ENCODE data around the gene PPIAL4G. TPM values are rescaled to one million over a fixed set of nuclear protein-coding genes. Genes with fewer than 3 reads are reported as not detected.
"Not testable (repeated sequence)": the region's sequence is repeated elsewhere in the genome, so short reads cannot be mapped to it uniquely, and the experiment has no call there.

PPIAL4G gene
- total and polyA plus RNA-seq, 2 donors (not counting 3 experiments of a cell fraction or from before 2014, with no cell fraction given): not detected

DNA sequence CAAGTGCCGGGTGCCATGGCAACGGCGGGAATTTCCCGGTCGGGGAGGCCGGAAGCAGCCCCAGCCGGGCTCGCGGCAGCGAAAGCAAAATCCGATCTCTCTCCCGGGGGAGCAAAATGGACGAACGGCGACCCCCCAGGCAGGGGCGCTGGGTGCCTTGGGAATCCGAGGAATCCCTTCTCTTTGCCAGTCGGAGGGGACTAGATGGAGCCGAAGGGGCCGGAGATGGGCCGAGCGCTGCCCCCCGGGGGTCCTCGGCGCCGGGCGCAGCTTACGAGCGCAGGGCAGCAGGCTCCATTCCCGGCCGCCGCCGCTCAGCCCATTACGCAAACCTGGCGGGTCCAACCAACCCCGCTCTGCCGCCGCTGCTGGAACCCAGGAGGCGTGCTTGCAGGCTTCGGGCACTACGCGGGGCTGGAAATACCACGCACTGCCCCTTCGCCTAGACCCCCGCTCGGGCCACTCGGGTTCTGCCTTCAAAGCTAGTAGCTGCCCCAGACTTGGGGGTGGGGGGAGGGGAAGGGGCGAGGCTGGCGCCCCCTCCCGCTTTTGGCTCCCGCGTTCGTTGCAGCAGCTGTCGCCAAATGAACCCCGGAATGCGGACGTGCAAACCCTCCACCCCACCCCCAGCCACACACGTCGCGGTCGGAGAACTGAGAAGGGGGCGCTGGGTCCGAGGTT is 24.1 kb downstream of the PPIAL4G start:
- POLR2A ChIA-PET; CTCF ChIA-PET; H4K20me1 ChIP-seq (replicated peaks; ENCODE audit: control insufficient read depth, extremely low read depth, insufficient read depth, low read length); FAIRE-seq; H3K4me1 ChIP-seq (ENCODE audit: control insufficient read depth, extremely low read depth, insufficient read depth, low read length); H3K36me3 ChIP-seq (ENCODE audit: control insufficient read depth in 2 of 2, extremely low read depth in 1 of 2, insufficient read depth in 2 of 2, low read length in 2 of 2); H3K27me3 ChIP-seq (ENCODE audit: control insufficient read depth in 2 of 2, insufficient read depth in 2 of 2, low read length in 2 of 2); BruUV-seq (replicated peaks); H3K9me1 ChIP-seq (replicated peaks; ENCODE audit: control insufficient read depth, extremely low read depth, insufficient read depth, low read length); intact Hi-C loops (cut with micrococcal nuclease); H3K9ac ChIP-seq (replicated peaks; ENCODE audit: extremely low read depth, insufficient read depth, low read length); H2AFZ ChIP-seq (ENCODE audit: low read depth, low read length); dilution Hi-C loops (cut with MboI; ENCODE audit: extremely low pct_ligation_motif_present, low sequenced_read_pairs); H3K9me3 ChIP-seq (replicated peaks; ENCODE audit: control insufficient read depth, insufficient read depth, low read length); H3K79me2 ChIP-seq (ENCODE audit: control insufficient read depth, insufficient read depth, low read length): not testable (repeated sequence)
- Histone ChIP-seq H3K4me3 (replicated peaks in 1 of 3; ENCODE audit: insufficient read depth in 1 of 3, low read depth in 1 of 3, low read length in 3 of 3) (peak overlapping the region; percentile 32 to 50 (median 39)), H3K4me2 (ENCODE audit: insufficient read depth, low read length) (peak overlapping the region; percentile 31), H3K27ac (ENCODE audit: insufficient read depth, low read depth, low read length) (peak overlapping the region; percentile 3)
- peak; percentile 19 for DNase-seq (ENCODE audit: low read depth, low spot score)

- TSS peak; percentile 23 for BruUV-seq (replicated peaks)
- CTCF ChIA-PET; FAIRE-seq; DNase-seq (ENCODE audit: low read depth, low spot score); H3K27ac ChIP-seq (ENCODE audit: insufficient read depth, low read depth, low read length); H4K20me1 ChIP-seq (replicated peaks; ENCODE audit: control insufficient read depth, extremely low read depth, insufficient read depth, low read length); H3K27me3 ChIP-seq (ENCODE audit: control insufficient read depth in 2 of 2, insufficient read depth in 2 of 2, low read length in 2 of 2); H3K9me1 ChIP-seq (replicated peaks; ENCODE audit: control insufficient read depth, extremely low read depth, insufficient read depth, low read length); H2AFZ ChIP-seq (ENCODE audit: low read depth, low read length); dilution Hi-C loops (cut with MboI; ENCODE audit: extremely low pct_ligation_motif_present, low sequenced_read_pairs); POLR2A ChIA-PET; H3K9ac ChIP-seq (replicated peaks; ENCODE audit: extremely low read depth, insufficient read depth, low read length); H3K9me3 ChIP-seq (replicated peaks; ENCODE audit: control insufficient read depth, insufficient read depth, low read length); H3K36me3 ChIP-seq (ENCODE audit: control insufficient read depth in 2 of 2, extremely low read depth in 1 of 2, insufficient read depth in 2 of 2, low read length in 2 of 2); H3K4me1 ChIP-seq (ENCODE audit: control insufficient read depth, extremely low read depth, insufficient read depth, low read length); intact Hi-C loops (cut with micrococcal nuclease); H3K79me2 ChIP-seq (ENCODE audit: control insufficient read depth, insufficient read depth, low read length): not testable (repeated sequence)
- Histone ChIP-seq H3K4me2 (ENCODE audit: insufficient read depth, low read length) (peak overlapping the region; percentile 36), H3K4me3 (replicated peaks in 1 of 3; ENCODE audit: insufficient read depth in 1 of 3, low read depth in 1 of 3, low read length in 3 of 3) (peak overlapping the region in 1 of 3 experiments; percentile 7)
Measured at GRCh38 chr1:148458398-148458797, 24.7 kb downstream of the PPIAL4G start.

GRCh38 chr1:148452845-148453244 is 30.3 kb downstream of the PPIAL4G start:
- H2AFZ ChIP-seq (ENCODE audit: low read depth, low read length); H3K4me1 ChIP-seq (ENCODE audit: control insufficient read depth, extremely low read depth, insufficient read depth, low read length); intact Hi-C loops (cut with micrococcal nuclease); H3K9ac ChIP-seq (replicated peaks; ENCODE audit: extremely low read depth, insufficient read depth, low read length); H3K9me3 ChIP-seq (replicated peaks; ENCODE audit: control insufficient read depth, insufficient read depth, low read length); H3K79me2 ChIP-seq (ENCODE audit: control insufficient read depth, insufficient read depth, low read length); dilution Hi-C loops (cut with MboI; ENCODE audit: extremely low pct_ligation_motif_present, low sequenced_read_pairs); BruUV-seq (replicated peaks); DNase-seq (ENCODE audit: low read depth, low spot score); H3K9me1 ChIP-seq (replicated peaks; ENCODE audit: control insufficient read depth, extremely low read depth, insufficient read depth, low read length); H3K4me2 ChIP-seq (ENCODE audit: insufficient read depth, low read length); H3K27ac ChIP-seq (ENCODE audit: insufficient read depth, low read depth, low read length); POLR2A ChIA-PET; H4K20me1 ChIP-seq (replicated peaks; ENCODE audit: control insufficient read depth, extremely low read depth, insufficient read depth, low read length); H3K27me3 ChIP-seq (ENCODE audit: control insufficient read depth in 2 of 2, insufficient read depth in 2 of 2, low read length in 2 of 2); H3K36me3 ChIP-seq (ENCODE audit: control insufficient read depth in 2 of 2, extremely low read depth in 1 of 2, insufficient read depth in 2 of 2, low read length in 2 of 2); FAIRE-seq; H3K4me3 ChIP-seq (replicated peaks in 1 of 3; ENCODE audit: insufficient read depth in 1 of 3, low read depth in 1 of 3, low read length in 3 of 3); CTCF ChIA-PET: not testable (repeated sequence)

DNA sequence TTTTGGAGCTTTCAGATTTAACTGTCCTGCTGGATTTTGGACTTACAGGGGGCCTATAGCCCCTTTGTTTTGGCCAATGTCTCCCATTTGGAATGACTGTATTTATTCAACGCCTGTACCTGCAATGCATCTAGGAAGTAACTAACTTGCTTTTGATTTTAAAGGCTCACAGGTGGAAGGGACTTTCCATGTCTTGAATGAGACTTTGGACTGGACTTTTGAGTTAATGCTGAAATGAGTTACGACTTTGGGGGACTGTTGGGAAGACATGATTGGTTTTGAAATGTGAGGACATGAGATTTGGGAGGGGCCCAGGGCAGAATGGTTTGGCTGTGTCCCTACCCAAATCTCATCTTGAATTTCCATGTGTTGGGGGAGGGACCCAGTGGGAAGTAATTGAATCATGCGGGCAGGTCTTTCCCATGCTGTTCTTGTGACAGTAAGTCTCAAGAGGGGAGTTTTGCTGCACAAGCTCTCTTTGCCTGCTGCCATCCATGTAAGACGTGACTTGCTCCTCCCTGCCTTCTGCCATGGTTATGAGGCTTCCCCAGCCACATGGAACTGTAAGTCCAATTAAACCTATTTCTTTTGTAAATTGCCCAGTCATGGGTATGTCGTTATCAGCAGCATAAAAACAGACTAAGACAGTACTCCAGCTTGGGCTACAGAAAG is 43.3 kb downstream of the PPIAL4G start:
- H2AFZ ChIP-seq (ENCODE audit: low read depth, low read length); DNase-seq (ENCODE audit: low read depth, low spot score); BruUV-seq (replicated peaks); H3K9me1 ChIP-seq (replicated peaks; ENCODE audit: control insufficient read depth, extremely low read depth, insufficient read depth, low read length); H4K20me1 ChIP-seq (replicated peaks; ENCODE audit: control insufficient read depth, extremely low read depth, insufficient read depth, low read length); H3K9ac ChIP-seq (replicated peaks; ENCODE audit: extremely low read depth, insufficient read depth, low read length); H3K4me2 ChIP-seq (ENCODE audit: insufficient read depth, low read length); intact Hi-C loops (cut with micrococcal nuclease); CTCF ChIA-PET; H3K36me3 ChIP-seq (ENCODE audit: control insufficient read depth in 2 of 2, extremely low read depth in 1 of 2, insufficient read depth in 2 of 2, low read length in 2 of 2); H3K4me1 ChIP-seq (ENCODE audit: control insufficient read depth, extremely low read depth, insufficient read depth, low read length); H3K27ac ChIP-seq (ENCODE audit: insufficient read depth, low read depth, low read length); dilution Hi-C loops (cut with MboI; ENCODE audit: extremely low pct_ligation_motif_present, low sequenced_read_pairs); H3K79me2 ChIP-seq (ENCODE audit: control insufficient read depth, insufficient read depth, low read length); H3K27me3 ChIP-seq (ENCODE audit: control insufficient read depth in 2 of 2, insufficient read depth in 2 of 2, low read length in 2 of 2); POLR2A ChIA-PET; FAIRE-seq; H3K9me3 ChIP-seq (replicated peaks; ENCODE audit: control insufficient read depth, insufficient read depth, low read length); H3K4me3 ChIP-seq (replicated peaks in 1 of 3; ENCODE audit: insufficient read depth in 1 of 3, low read depth in 1 of 3, low read length in 3 of 3): not testable (repeated sequence)

All from endothelial cell of umbilical vein (primary cell).